HepG2 (cell line): ENCODE data around the gene SVOPL. TPM values are rescaled to one million over a fixed set of nuclear protein-coding genes. Genes with fewer than 3 reads are reported as not detected.

Experiments
- CEBPB ChIP-seq: IDR thresholded peaks from 2 replicates; pipeline ENCODE4 v1.6.1; 2011; ENCODE audit warnings: low read depth, low read length, improper control_type of control experiment, borderline replicate concordance
- ELF3 ChIP-seq: IDR thresholded peaks from 2 replicates; pipeline ENCODE4 v1.6.1; 2016; ENCODE audit warnings: missing genetic modification reagents, missing compliant biosample characterization
- FOXJ3 ChIP-seq: sonication (generic); formaldehyde crosslinking; IDR thresholded peaks from 2 replicates; pipeline ENCODE4 v1.4.0; 2020; ENCODE audit warnings: missing genetic modification reagents, mild to moderate bottlenecking, borderline replicate concordance
- MTA1 ChIP-seq: sonication (generic); formaldehyde crosslinking; IDR thresholded peaks from 2 replicates; pipeline ENCODE4 v1.4.0; 2020; ENCODE audit warnings: missing genetic modification reagents, mild to moderate bottlenecking, borderline replicate concordance
- RARA ChIP-seq: IDR thresholded peaks from 2 replicates; pipeline ENCODE4 v1.6.1; 2016; ENCODE audit warnings: missing genetic modification reagents, missing compliant biosample characterization
- STAG1 ChIP-seq: sonication (generic); formaldehyde crosslinking; IDR thresholded peaks from 2 replicates; pipeline ENCODE4 v1.4.0; 2020; ENCODE audit warnings: missing genetic modification reagents
- ZMYM3 ChIP-seq: sonication (generic); formaldehyde crosslinking; IDR thresholded peaks from 2 replicates; pipeline ENCODE4 v1.5.1; 2020; ENCODE audit warnings: mild to moderate bottlenecking, missing genetic modification reagents
- ZNF441 ChIP-seq: sonication (generic); formaldehyde crosslinking; IDR thresholded peaks from 2 replicates; pipeline ENCODE4 v1.7.0; 2021; ENCODE audit warnings: missing genetic modification reagents, borderline replicate concordance
- ZNF607 ChIP-seq: sonication (generic); formaldehyde crosslinking; IDR thresholded peaks from 2 replicates; pipeline ENCODE4 v1.5.1; 2020; ENCODE audit warnings: missing genetic modification reagents, mild to moderate bottlenecking, borderline replicate concordance
- ZNF780A ChIP-seq: sonication (generic); formaldehyde crosslinking; IDR thresholded peaks from 2 replicates; pipeline ENCODE4 v1.8.0; 2022; ENCODE audit warnings: mild to moderate bottlenecking, missing genetic modification reagents, moderate library complexity
- polyA plus RNA-seq, 8 experiments: library from polyadenylated mRNA; depleted of rRNA in 3 of 8; stranded (reverse) in 7 of 8; unstranded in 1 of 8; fragments of >200 nt; fragmentation: Illumina TruSeq in 4 of 8; extraction: Trizol in 4 of 8; gene quantifications; 2 replicates each; pipeline versions ENCODE4 v1.2.1 to v1.2.3, GENCODE V29; 2011 to 2016; ENCODE audit warnings: low read depth in 4 of 8, missing spikeins in 1 of 8, mixed read lengths in 1 of 8; ENCODE audit not compliant: insufficient read depth in 1 of 8
- total RNA-seq, 5 experiments: library from RNA; depleted of rRNA; stranded (reverse); fragments of >200 nt; fragmentation: Illumina TruSeq; extraction: Trizol; gene quantifications; 2 replicates each; pipeline ENCODE4 v1.2.3, GENCODE V29; 2016; ENCODE audit warnings: low read depth in 1 of 5
- TF ChIP-seq, protein P1 (sequence below): sonication (generic); formaldehyde crosslinking; IDR thresholded peaks from 2 replicates; pipeline ENCODE4 v1.8.0; 2022; ENCODE audit warnings: mild to moderate bottlenecking, missing genetic modification reagents; ENCODE audit not compliant: insufficient replicate concordance
- TF ChIP-seq, protein P2 (sequence below): sonication (generic); formaldehyde crosslinking; IDR thresholded peaks from 2 replicates; pipeline ENCODE4 v1.5.1; 2020; ENCODE audit warnings: missing genetic modification reagents, mild to moderate bottlenecking, borderline replicate concordance
- TF ChIP-seq, protein P3 (sequence below): IDR thresholded peaks from 2 replicates; pipeline ENCODE4 v1.6.1; 2012; ENCODE audit warnings: low read depth, low read length, improper control_type of control experiment

The SVOPL gene
- total and polyA plus RNA-seq, 2 of the 13 experiments (the other 11 are each of a cell fraction or from before 2014, with no cell fraction given), result not detected

DNA sequence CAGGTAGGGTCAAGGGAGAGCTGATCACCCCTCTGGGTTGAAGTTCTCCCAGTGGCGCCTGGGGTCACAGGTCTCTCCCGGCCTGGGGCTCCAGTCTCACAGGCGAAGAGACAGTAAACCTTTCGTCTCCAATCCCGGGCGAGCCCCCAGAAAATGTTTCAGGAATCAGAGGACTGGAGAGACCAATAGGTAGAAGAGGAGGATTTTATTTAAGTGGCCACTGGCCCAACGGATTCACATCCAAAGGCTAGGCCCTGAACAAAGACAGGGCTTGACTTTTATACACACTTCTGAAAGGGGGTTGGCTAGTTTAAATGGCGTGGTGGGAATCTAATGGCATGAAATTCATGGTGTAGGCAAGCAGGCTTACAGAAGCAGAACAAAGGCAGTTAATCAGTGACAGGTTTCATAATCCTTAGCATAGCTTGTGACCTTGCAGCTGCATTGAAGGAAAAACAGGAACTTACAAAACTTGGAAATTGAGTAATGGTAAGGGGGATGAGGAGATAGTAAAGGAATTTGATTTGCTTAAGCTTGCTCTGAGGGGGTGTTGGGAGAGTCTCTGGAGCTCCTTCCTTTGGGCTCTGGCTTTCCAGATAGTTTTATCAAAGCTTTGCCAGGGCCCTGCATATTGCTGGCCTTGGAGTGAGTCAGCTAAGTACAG, 135.6 kb downstream of the SVOPL start (continued):
- TF ChIP-seq, protein P1, sequence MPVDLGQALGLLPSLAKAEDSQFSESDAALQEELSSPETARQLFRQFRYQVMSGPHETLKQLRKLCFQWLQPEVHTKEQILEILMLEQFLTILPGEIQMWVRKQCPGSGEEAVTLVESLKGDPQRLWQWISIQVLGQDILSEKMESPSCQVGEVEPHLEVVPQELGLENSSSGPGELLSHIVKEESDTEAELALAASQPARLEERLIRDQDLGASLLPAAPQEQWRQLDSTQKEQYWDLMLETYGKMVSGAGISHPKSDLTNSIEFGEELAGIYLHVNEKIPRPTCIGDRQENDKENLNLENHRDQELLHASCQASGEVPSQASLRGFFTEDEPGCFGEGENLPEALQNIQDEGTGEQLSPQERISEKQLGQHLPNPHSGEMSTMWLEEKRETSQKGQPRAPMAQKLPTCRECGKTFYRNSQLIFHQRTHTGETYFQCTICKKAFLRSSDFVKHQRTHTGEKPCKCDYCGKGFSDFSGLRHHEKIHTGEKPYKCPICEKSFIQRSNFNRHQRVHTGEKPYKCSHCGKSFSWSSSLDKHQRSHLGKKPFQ (CRISPR knock-in tag), result peak; percentile 28
- peak; percentile 13; the same call in 1 of the 2 replicates for TF ChIP-seq STAG1 (CRISPR knock-in tag)
- TF ChIP-seq ELF3, result peak; percentile 94
- TF ChIP-seq CEBPB, result peak; percentile 89
- TF ChIP-seq ZNF780A (CRISPR knock-in tag), result peak; percentile 77; the same call in 1 of the 2 replicates
- peak; percentile 66; the same call in 1 of the 2 replicates for TF ChIP-seq FOXJ3
- TF ChIP-seq, protein P2, sequence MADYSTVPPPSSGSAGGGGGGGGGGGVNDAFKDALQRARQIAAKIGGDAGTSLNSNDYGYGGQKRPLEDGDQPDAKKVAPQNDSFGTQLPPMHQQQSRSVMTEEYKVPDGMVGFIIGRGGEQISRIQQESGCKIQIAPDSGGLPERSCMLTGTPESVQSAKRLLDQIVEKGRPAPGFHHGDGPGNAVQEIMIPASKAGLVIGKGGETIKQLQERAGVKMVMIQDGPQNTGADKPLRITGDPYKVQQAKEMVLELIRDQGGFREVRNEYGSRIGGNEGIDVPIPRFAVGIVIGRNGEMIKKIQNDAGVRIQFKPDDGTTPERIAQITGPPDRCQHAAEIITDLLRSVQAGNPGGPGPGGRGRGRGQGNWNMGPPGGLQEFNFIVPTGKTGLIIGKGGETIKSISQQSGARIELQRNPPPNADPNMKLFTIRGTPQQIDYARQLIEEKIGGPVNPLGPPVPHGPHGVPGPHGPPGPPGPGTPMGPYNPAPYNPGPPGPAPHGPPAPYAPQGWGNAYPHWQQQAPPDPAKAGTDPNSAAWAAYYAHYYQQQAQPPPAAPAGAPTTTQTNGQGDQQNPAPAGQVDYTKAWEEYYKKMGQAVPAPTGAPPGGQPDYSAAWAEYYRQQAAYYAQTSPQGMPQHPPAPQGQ, result no peak
- TF ChIP-seq ZNF607 (CRISPR knock-in tag), result no peak; the same call in 1 of the 2 replicates
- TF ChIP-seq, protein P3, sequence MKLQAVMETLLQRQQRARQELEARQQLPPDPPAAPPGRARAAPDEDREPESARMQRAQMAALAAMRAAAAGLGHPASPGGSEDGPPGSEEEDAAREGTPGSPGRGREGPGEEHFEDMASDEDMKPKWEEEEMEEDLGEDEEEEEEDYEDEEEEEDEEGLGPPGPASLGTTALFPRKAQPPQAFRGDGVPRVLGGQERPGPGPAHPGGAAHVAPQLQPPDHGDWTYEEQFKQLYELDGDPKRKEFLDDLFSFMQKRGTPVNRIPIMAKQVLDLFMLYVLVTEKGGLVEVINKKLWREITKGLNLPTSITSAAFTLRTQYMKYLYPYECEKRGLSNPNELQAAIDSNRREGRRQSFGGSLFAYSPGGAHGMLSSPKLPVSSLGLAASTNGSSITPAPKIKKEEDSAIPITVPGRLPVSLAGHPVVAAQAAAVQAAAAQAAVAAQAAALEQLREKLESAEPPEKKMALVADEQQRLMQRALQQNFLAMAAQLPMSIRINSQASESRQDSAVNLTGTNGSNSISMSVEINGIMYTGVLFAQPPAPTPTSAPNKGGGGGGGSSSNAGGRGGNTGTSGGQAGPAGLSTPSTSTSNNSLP, result peak; percentile 35; the same call in 1 of the 2 replicates
- TF ChIP-seq ZNF441 (CRISPR knock-in tag), result 0 out of 2 replicates have a peak, but pooled peaks have one; percentile 55
- TF ChIP-seq ZMYM3, result no peak
- no peak; the same call in 1 of the 2 replicates for TF ChIP-seq MTA1
- peak; percentile 88 for TF ChIP-seq RARA (CRISPR knock-in tag)
